ENCODE measurements around the gene CCDC112. TPM values are rescaled to one million over a fixed set of nuclear protein-coding genes. Genes with fewer than 3 reads are reported as not detected.
A peak's percentile ranks its signal among the peaks of the same experiment; 100 is the strongest.

Gene CCDC112
- total and polyA plus RNA-seq, 2 of the 13 experiments (the other 11 are each of a cell fraction or from before 2014, with no cell fraction given): 1.1 to 2.8 TPM

DNA sequence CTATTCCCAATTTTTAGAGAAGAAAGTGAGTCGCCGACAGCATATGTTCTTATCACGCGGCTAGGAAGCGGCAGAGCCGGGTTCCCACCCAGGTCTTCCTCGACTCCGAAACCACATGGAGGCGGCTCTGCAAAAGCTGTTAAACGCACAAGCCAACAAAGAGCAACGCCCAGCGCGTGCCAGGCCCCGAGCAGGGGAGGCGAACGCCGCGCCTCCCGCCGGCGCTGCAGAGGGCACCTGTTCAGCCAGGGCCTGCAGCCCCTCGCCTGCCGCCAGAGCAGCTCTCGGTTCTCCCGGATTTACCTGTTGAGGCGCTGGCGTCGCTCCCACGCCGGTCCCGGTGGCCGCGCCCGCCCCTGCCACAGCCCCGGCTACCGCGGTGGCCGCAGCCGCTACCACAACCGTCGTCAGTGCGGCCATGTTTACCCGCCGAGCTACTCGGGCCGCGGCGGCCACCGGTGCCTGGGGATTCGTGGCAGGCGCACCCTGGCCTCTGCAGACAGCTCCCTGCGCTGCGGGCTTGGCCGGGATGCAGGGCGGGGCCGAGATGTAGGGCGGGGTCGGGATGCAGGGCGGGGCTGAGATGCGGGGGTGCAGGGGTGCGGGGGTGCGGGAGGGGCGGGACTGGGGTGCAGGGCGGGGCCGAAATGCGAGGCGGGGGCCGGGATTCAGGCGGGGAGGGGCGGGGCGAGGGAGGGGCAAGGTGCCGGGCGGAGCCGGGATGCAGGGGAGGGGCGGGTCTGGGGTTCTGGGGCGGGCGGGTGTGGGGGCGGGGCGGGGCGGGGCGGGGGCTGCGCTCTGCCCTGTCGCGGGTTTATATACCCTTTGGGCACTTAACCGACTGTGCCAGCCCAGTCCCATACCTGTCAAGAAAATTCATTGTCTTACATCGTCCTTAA is at the start of gene CCDC112 (continued):
- TF ChIP-seq, protein P1, sequence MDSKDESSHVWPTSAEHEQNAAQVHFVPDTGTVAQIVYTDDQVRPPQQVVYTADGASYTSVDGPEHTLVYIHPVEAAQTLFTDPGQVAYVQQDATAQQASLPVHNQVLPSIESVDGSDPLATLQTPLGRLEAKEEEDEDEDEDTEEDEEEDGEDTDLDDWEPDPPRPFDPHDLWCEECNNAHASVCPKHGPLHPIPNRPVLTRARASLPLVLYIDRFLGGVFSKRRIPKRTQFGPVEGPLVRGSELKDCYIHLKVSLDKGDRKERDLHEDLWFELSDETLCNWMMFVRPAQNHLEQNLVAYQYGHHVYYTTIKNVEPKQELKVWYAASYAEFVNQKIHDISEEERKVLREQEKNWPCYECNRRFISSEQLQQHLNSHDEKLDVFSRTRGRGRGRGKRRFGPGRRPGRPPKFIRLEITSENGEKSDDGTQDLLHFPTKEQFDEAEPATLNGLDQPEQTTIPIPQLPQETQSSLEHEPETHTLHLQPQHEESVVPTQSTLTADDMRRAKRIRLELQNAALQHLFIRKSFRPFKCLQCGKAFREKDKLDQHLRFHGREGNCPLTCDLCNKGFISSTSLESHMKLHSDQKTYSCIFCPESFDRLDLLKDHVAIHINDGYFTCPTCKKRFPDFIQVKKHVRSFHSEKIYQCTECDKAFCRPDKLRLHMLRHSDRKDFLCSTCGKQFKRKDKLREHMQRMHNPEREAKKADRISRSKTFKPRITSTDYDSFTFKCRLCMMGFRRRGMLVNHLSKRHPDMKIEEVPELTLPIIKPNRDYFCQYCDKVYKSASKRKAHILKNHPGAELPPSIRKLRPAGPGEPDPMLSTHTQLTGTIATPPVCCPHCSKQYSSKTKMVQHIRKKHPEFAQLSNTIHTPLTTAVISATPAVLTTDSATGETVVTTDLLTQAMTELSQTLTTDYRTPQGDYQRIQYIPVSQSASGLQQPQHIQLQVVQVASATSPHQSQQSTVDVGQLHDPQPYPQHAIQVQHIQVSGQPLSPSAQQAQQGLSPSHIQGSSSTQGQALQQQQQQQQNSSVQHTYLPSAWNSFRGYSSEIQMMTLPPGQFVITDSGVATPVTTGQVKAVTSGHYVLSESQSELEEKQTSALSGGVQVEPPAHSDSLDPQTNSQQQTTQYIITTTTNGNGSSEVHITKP (CRISPR knock-in tag; IDR thresholded peaks at IDR 0.05; ENCODE audit: low read depth): no peak
- TF ChIP-seq HHEX (CRISPR knock-in tag; IDR thresholded peaks at IDR 0.05): no peak
- no peak for TF ChIP-seq ZNF775 (CRISPR knock-in tag; IDR thresholded peaks at IDR 0.05; ENCODE audit: borderline replicate concordance)
- peak; percentile 45 for TF ChIP-seq ASH2L (IDR thresholded peaks at IDR 0.05; ENCODE audit: insufficient read length, low read depth, low read length)
- 0 out of 2 replicates have a peak, but pooled peaks have one; percentile 53 for TF ChIP-seq ZIK1 (CRISPR knock-in tag; IDR thresholded peaks at IDR 0.05; ENCODE audit: borderline replicate concordance, low read depth)
- no peak for TF ChIP-seq GTF2F1 (IDR thresholded peaks at IDR 0.05; ENCODE audit: low read length)
- TF ChIP-seq ZNF75D (CRISPR knock-in tag; IDR thresholded peaks at IDR 0.05; ENCODE audit: borderline replicate concordance): no peak
- no peak for TF ChIP-seq HNRNPUL1 (IDR thresholded peaks at IDR 0.05; ENCODE audit: low read depth, low read length)
- TF ChIP-seq ZFP62 (CRISPR knock-in tag; IDR thresholded peaks at IDR 0.05): no peak
- no peak for TF ChIP-seq GATAD2A (CRISPR knock-in tag; IDR thresholded peaks at IDR 0.05)
- TF ChIP-seq, protein P2, sequence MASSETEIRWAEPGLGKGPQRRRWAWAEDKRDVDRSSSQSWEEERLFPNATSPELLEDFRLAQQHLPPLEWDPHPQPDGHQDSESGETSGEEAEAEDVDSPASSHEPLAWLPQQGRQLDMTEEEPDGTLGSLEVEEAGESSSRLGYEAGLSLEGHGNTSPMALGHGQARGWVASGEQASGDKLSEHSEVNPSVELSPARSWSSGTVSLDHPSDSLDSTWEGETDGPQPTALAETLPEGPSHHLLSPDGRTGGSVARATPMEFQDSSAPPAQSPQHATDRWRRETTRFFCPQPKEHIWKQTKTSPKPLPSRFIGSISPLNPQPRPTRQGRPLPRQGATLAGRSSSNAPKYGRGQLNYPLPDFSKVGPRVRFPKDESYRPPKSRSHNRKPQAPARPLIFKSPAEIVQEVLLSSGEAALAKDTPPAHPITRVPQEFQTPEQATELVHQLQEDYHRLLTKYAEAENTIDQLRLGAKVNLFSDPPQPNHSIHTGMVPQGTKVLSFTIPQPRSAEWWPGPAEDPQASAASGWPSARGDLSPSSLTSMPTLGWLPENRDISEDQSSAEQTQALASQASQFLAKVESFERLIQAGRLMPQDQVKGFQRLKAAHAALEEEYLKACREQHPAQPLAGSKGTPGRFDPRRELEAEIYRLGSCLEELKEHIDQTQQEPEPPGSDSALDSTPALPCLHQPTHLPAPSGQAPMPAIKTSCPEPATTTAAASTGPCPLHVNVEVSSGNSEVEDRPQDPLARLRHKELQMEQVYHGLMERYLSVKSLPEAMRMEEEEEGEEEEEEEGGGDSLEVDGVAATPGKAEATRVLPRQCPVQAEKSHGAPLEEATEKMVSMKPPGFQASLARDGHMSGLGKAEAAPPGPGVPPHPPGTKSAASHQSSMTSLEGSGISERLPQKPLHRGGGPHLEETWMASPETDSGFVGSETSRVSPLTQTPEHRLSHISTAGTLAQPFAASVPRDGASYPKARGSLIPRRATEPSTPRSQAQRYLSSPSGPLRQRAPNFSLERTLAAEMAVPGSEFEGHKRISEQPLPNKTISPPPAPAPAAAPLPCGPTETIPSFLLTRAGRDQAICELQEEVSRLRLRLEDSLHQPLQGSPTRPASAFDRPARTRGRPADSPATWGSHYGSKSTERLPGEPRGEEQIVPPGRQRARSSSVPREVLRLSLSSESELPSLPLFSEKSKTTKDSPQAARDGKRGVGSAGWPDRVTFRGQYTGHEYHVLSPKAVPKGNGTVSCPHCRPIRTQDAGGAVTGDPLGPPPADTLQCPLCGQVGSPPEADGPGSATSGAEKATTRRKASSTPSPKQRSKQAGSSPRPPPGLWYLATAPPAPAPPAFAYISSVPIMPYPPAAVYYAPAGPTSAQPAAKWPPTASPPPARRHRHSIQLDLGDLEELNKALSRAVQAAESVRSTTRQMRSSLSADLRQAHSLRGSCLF (CRISPR knock-in tag; IDR thresholded peaks at IDR 0.05; ENCODE audit: borderline replicate concordance): no peak
- TF ChIP-seq, protein P3, sequence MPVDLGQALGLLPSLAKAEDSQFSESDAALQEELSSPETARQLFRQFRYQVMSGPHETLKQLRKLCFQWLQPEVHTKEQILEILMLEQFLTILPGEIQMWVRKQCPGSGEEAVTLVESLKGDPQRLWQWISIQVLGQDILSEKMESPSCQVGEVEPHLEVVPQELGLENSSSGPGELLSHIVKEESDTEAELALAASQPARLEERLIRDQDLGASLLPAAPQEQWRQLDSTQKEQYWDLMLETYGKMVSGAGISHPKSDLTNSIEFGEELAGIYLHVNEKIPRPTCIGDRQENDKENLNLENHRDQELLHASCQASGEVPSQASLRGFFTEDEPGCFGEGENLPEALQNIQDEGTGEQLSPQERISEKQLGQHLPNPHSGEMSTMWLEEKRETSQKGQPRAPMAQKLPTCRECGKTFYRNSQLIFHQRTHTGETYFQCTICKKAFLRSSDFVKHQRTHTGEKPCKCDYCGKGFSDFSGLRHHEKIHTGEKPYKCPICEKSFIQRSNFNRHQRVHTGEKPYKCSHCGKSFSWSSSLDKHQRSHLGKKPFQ (CRISPR knock-in tag; IDR thresholded peaks at IDR 0.05; ENCODE audit: insufficient replicate concordance): no peak
- no peak for TF ChIP-seq RELA (CRISPR knock-in tag; IDR thresholded peaks at IDR 0.05)
- TF ChIP-seq NAIF1 (CRISPR knock-in tag; IDR thresholded peaks at IDR 0.05; ENCODE audit: borderline replicate concordance): no peak
- TF ChIP-seq TBX3 (IDR thresholded peaks at IDR 0.05; ENCODE audit: borderline replicate concordance): no peak
- TF ChIP-seq CHD4 (IDR thresholded peaks at IDR 0.05; ENCODE audit: borderline replicate concordance, low read length): no peak
- TF ChIP-seq, protein P4, sequence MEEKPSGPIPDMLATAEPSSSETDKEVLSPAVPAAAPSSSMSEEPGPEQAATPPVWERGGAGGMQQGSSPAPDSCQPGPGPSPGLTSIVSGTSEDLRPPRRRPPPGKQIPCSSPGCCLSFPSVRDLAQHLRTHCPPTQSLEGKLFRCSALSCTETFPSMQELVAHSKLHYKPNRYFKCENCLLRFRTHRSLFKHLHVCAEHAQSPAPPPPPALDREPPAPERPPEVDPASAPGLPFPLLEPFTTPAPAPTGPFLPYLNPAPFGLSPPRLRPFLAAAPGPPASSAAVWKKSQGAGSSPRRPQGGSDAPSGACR (CRISPR knock-in tag; IDR thresholded peaks at IDR 0.05): 0 out of 2 replicates have a peak, but pooled peaks have one; percentile 54
